Stomach (tissue), 9 donors: ENCODE measurements around the gene PPDPF. TPM values are rescaled to one million over a fixed set of nuclear protein-coding genes. Genes with fewer than 3 reads are reported as not detected.
"Not testable (repeated sequence)": the region's sequence is repeated elsewhere in the genome, so short reads cannot be mapped to it uniquely, and the experiment has no call there.

Source experiments
- DNase-seq, 2 donors: peaks; one replicate each; pipeline versions ENCODE4 v3.0.0 to v3.0.0-alpha.2; 2013 to 2019
- H3K27ac ChIP-seq, 5 donors: fragments of 200-600 bp in 4 of 5; sonication (generic) in 4 of 5; one replicate each; pipeline ENCODE4 v1.5.1; 2013 to 2019; ENCODE audit warnings: mild to moderate bottlenecking in 1 of 5, moderate library complexity in 1 of 5
- H3K27me3 ChIP-seq, 3 donors: fragments of 200-600 bp; sonication (generic); one replicate each; pipeline ENCODE4 v1.5.1; 2017 to 2019; ENCODE audit warnings: mixed run types in 1 of 3
- H3K36me3 ChIP-seq, 4 donors: fragments of 200-600 bp; sonication (generic); 1 replicate in 3 of 4; 2 replicates in 1 of 4; pipeline ENCODE4 v1.5.1; 2016 to 2019
- H3K4me1 ChIP-seq, 4 donors: fragments of 200-600 bp; sonication (generic); one replicate each; pipeline ENCODE4 v1.5.1; 2016 to 2019
- H3K4me3 ChIP-seq, 4 donors: fragments of 200-600 bp; sonication (generic) in 3 of 4; one replicate each; pipeline ENCODE4 v1.5.1; 2016 to 2019; ENCODE audit warnings: mild to moderate bottlenecking in 1 of 4
- H3K9me3 ChIP-seq, 4 donors: fragments of 200-600 bp; sonication (generic); one replicate each; pipeline ENCODE4 v1.5.1; 2016 to 2019
- CTCF ChIP-seq, 7 experiments: fragments of 450-650 bp in 4 of 7; fragments of 200-600 bp in 3 of 7; sonication (generic) in 3 of 7; IDR thresholded peaks; one replicate each; pipeline ENCODE4 v1.5.1; 2016 to 2019; ENCODE audit warnings: antibody characterized with exemption in 7 of 7, control low read depth in 2 of 7, mild to moderate bottlenecking in 1 of 7
- EP300 ChIP-seq: sonication (generic); formaldehyde crosslinking; IDR thresholded peaks from one replicate; pipeline ENCODE4 v1.6.1; 2017; ENCODE audit warnings: antibody characterized with exemption
- POLR2A ChIP-seq, 4 donors: fragments of 450-650 bp; IDR thresholded peaks; one replicate each; pipeline ENCODE4 v1.6.1; 2016; ENCODE audit warnings: antibody characterized with exemption in 4 of 4, control low read depth in 2 of 4, mild to moderate bottlenecking in 1 of 4, moderate library complexity in 1 of 4
- POLR2AphosphoS5 ChIP-seq, 3 donors: sonication (generic); formaldehyde crosslinking; IDR thresholded peaks; one replicate each; pipeline ENCODE4 v1.6.1; 2016; ENCODE audit warnings: antibody characterized with exemption in 3 of 3
- WGBS, 5 donors: extraction: QIAGEN DNeasy Blood & Tissue Kit in 3 of 5; methylation state at CpG; one replicate each; pipeline versions ENCODE4 v1.1.5 to v1.1.7; 2013 to 2018; 5-methylcytosine and 5-hydroxymethylcytosine counted together
- intact Hi-C: fragments of 100-400 bp; cut with DNase I; formaldehyde crosslinking; loops from one replicate; pipeline ENCODE4 v1.15.1; 2023; ENCODE audit warnings: low total_unique reads
- polyA plus RNA-seq, 3 donors: library from polyadenylated mRNA; stranded (reverse); fragments of 200-250 nt; gene quantifications; one replicate each; pipeline ENCODE4 v1.2.3, GENCODE V29; 2013
- total RNA-seq, 5 donors: library from RNA; depleted of rRNA; stranded (reverse); fragments of >200 nt; gene quantifications; one replicate each; pipeline versions ENCODE4 v1.1.0 to v1.2.3, GENCODE V29; 2014 to 2016
- donor health status: healthy with polysubstance abuse.
- donor health status: Bipolar disorder and iron deficiency.
- donor health status: healthy.

The PPDPF gene
- total and polyA plus RNA-seq, 8 donors = 1.8 to 756 (median 195) TPM

GRCh38 chr20:63555661-63556381 is 35.3 kb downstream of the PPDPF start:
- DNase-seq = no peak
- 89 to 95% (median 93%) methylated on average over 22 to 45 of the region's 45 CpGs for WGBS, 5 donors
- H3K27me3 ChIP-seq = peaks cover 0 to 34% (median 0%) of the 10 kb centered on the region in 3 donors
- intact Hi-C loops = no loop called here
- no peak overlapping the region for H3K27ac ChIP-seq
- H3K36me3 ChIP-seq = peaks cover 21 to 32% (median 27%) of the 10 kb centered on the region in 4 donors
- no peak for TF ChIP-seq POLR2A (IDR thresholded peaks at IDR 0.05)
- TF ChIP-seq EP300 = no peak
- no peak for TF ChIP-seq CTCF (IDR thresholded peaks at IDR 0.05)
- TF ChIP-seq POLR2AphosphoS5 (IDR thresholded peaks at IDR 0.05) = no peak
- H3K9me3 ChIP-seq = no peaks in the 10 kb centered on the region
- H3K4me3 ChIP-seq = no peak overlapping the region
- peaks cover 8 to 23% (median 22%) of the 10 kb centered on the region in 4 donors for H3K4me1 ChIP-seq

DNA sequence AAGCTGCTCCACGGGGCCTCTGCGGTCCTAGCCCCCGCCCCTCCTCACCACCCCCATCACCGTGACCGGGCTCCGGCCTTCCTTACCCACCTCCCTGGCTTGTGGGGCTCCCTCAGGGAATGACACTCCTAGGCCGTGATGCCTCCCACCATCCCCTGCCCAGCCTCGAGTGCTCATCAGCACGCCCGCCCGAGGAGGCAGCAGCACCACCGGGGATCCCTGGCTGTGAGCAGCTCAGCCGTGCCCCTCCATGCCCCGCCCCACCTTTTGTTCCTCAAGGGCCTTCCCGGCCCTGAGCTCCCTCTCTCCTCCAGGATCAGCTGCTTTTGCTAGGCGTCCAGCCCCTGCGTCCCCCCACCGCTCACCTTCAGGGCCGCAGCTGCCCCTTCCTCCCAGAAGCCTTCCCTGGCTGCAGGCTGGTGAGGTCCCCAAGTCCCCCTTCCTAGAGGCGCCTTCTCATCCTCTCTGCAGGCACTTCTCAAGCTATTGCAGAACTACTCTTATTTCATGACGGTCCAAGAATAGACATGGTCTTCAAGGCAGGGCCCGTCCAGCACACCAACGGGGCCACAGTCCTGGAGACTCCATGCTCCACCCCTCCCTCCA is 36.4 kb downstream of the PPDPF start:
- no peak overlapping the region for H3K27ac ChIP-seq
- intact Hi-C loops = no loop called here
- no peak overlapping the region for H3K4me3 ChIP-seq
- DNase-seq = no peak
- H3K27me3 ChIP-seq = peaks cover 0 to 28% (median 0%) of the 10 kb centered on the region in 3 donors
- WGBS, 5 donors = 70 to 77% (median 76%) methylated on average over 20 to 23 of the region's 23 CpGs
- H3K9me3 ChIP-seq = no peaks in the 10 kb centered on the region
- peaks cover 31 to 44% (median 39%) of the 10 kb centered on the region in 4 donors for H3K36me3 ChIP-seq
- peaks cover 8 to 23% (median 22%) of the 10 kb centered on the region in 4 donors for H3K4me1 ChIP-seq
- TF ChIP-seq POLR2A (IDR thresholded peaks at IDR 0.05) (no peak), CTCF (IDR thresholded peaks at IDR 0.05) (no peak), POLR2AphosphoS5 (IDR thresholded peaks at IDR 0.05) (no peak), EP300 (no peak)

DNA sequence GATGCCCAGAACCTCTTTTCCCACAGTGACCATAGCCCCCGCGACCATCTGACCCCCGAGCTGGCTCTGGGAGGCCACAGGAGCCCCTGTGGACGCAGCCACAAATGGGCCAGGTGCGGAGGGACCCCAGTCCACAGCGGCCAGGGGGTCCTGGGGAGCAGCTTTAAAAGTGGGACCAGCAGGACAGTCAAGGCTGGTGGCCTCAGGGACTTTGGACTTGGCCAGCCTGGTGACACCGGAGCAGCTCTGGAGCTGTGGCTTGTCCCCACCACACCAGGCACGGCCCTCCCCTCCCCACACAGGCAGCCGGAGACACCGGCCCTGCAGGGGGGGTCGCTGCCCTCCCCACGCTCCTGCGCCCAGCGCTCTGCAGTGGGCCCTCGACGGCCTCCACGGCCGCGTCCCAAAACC is 36.9 kb downstream of the PPDPF start:
- DNase-seq = no peak
- H3K36me3 ChIP-seq = peaks cover 35 to 49% (median 44%) of the 10 kb centered on the region in 4 donors
- H3K4me1 ChIP-seq = peaks cover 8 to 23% (median 22%) of the 10 kb centered on the region in 4 donors
- TF ChIP-seq EP300 = no peak
- no peak for TF ChIP-seq CTCF (IDR thresholded peaks at IDR 0.05)
- no peak overlapping the region for H3K4me3 ChIP-seq
- intact Hi-C loops = no loop called here
- no peak overlapping the region for H3K27ac ChIP-seq
- WGBS, 5 donors = 89 to 92% (median 90%) methylated on average over 16 to 19 of the region's 19 CpGs
- peaks cover 0 to 23% (median 0%) of the 10 kb centered on the region in 3 donors for H3K27me3 ChIP-seq
- H3K9me3 ChIP-seq = no peaks in the 10 kb centered on the region

GRCh38 chr20:63558804-63559484 is 38.4 kb downstream of the PPDPF start:
- TF ChIP-seq EP300 = no peak
- no peak for TF ChIP-seq CTCF (IDR thresholded peaks at IDR 0.05)
- no peak for TF ChIP-seq POLR2A (IDR thresholded peaks at IDR 0.05)
- no peak for TF ChIP-seq POLR2AphosphoS5 (IDR thresholded peaks at IDR 0.05)
- DNase-seq = no peak
- intact Hi-C loops = no loop called here
- Histone ChIP-seq H3K4me1 (peaks cover 4 to 12% (median 9%) of the 10 kb centered on the region in 4 donors), H3K36me3 (peaks cover 47 to 63% (median 58%) of the 10 kb centered on the region in 4 donors), H3K9me3 (no peaks in the 10 kb centered on the region), H3K4me3 (no peak overlapping the region), H3K27ac (no peak overlapping the region), H3K27me3 (peaks cover 0 to 8% (median 0%) of the 10 kb centered on the region in 3 donors)
- 94 to 98% (median 94%) methylated on average over 13 to 14 of the region's 14 CpGs for WGBS, 5 donors

- intact Hi-C loops, H3K9me3 ChIP-seq, H3K4me1 ChIP-seq, H3K27ac ChIP-seq, H3K4me3 ChIP-seq, DNase-seq, H3K27me3 ChIP-seq: not testable (repeated sequence)
- H3K36me3 ChIP-seq = peaks cover 54 to 71% (median 66%) of the 10 kb centered on the region in 4 donors
- WGBS, 5 donors = 90 to 97% (median 95%) methylated on average over 3 to 30 of the region's 31 CpGs
Observed at GRCh38 chr20:63559485-63560332, 39.1 kb downstream of the PPDPF start.
